K562 (cell line): Measurements from ENCODE around the gene DHODH.
"Not testable (repeated sequence)": the region's sequence is repeated elsewhere in the genome, so short reads cannot be mapped to it uniquely, and the experiment has no call there.

ENCODE experiments used
- CTCF ChIP-seq, 3 experiments: IDR thresholded peaks in 2 of 3; conservative IDR thresholded peaks in 1 of 3; 2 replicates each; pipeline ENCODE4 v1.5.1; 2011 to 2012; ENCODE audit warnings: low read length in 3 of 3, mild to moderate bottlenecking in 3 of 3, control low read depth in 2 of 3, improper control_type of control experiment in 1 of 3, inconsistent platforms in 1 of 3, low read depth in 1 of 3, mixed read lengths in 1 of 3, moderate library complexity in 1 of 3; ENCODE audit not compliant: insufficient read depth in 2 of 3
- ETV6 ChIP-seq, 3 experiments: fragments of 150-350 bp in 1 of 3; sonication (generic) in 1 of 3; formaldehyde crosslinking in 1 of 3; IDR thresholded peaks; 2 replicates each; pipeline versions ENCODE4 v1.6.1 to v1.8.0; 2014 to 2022; ENCODE audit warnings: borderline replicate concordance in 2 of 3, low read depth in 2 of 3, antibody characterized with exemption in 1 of 3, low read length in 1 of 3, mild to moderate bottlenecking in 1 of 3, missing genetic modification reagents in 1 of 3
- FOXA1 ChIP-seq: fragments of 450-650 bp; IDR thresholded peaks from 2 replicates; pipeline ENCODE4 v1.6.1; 2016; ENCODE audit warnings: mild to moderate bottlenecking, borderline replicate concordance
- MYNN ChIP-seq, 2 experiments: sonication (generic); formaldehyde crosslinking in 1 of 2; IDR thresholded peaks; 2 replicates each; pipeline versions ENCODE4 v1.5.0 to v1.6.1; 2016 to 2020; ENCODE audit warnings: antibody characterized with exemption in 1 of 2, missing genetic modification reagents in 1 of 2
- POLR2A ChIP-seq: fragments of 450-650 bp; conservative IDR thresholded peaks from 2 replicates; pipeline ENCODE4 v1.6.1; 2016
- POLR2AphosphoS2 ChIP-seq: IDR thresholded peaks from 2 replicates; pipeline ENCODE4 v1.6.1; 2012; ENCODE audit warnings: low read length, improper control_type of control experiment
- SRF ChIP-seq, 2 experiments: fragments of 250-450, 450-650 bp in 1 of 2; sonication (Bioruptor Pico) in 1 of 2; sonication (generic) in 1 of 2; formaldehyde crosslinking; IDR thresholded peaks; 2 replicates each; pipeline versions ENCODE4 v1.5.0 to v1.5.1; 2020 to 2022; ENCODE audit warnings: mild to moderate bottlenecking in 1 of 2, missing genetic modification reagents in 1 of 2
- TAF7 ChIP-seq: fragments of 450-650 bp; IDR thresholded peaks from 2 replicates; pipeline ENCODE4 v1.6.1; 2016; ENCODE audit warnings: missing genetic modification characterization, missing compliant biosample characterization
- TCFL5 ChIP-seq: fragments of 250-450 bp; sonication (Bioruptor Pico); conservative IDR thresholded peaks from 2 replicates; pipeline ENCODE4 v1.6.1; 2021; ENCODE audit warnings: mild to moderate bottlenecking, moderate library complexity, matching md5 sums
- ZNF121 ChIP-seq: sonication (generic); formaldehyde crosslinking; conservative IDR thresholded peaks from 2 replicates; pipeline ENCODE4 v1.8.0; 2022; ENCODE audit warnings: missing genetic modification reagents
- ZNF134 ChIP-seq: fragments of 250-450 bp; sonication (Bioruptor Pico); conservative IDR thresholded peaks from 2 replicates; pipeline ENCODE4 v1.4.0; 2020
- ZNF24 ChIP-seq: fragments of 450-650 bp; IDR thresholded peaks from 2 replicates; pipeline ENCODE4 v1.6.1; 2016
- ZSCAN32 ChIP-seq: fragments of 450-650 bp; formaldehyde crosslinking; IDR thresholded peaks from 2 replicates; pipeline ENCODE4 v1.4.0; 2020; ENCODE audit warnings: mild to moderate bottlenecking, moderate library complexity

- not testable (repeated sequence) for TF ChIP-seq POLR2A; ZNF134 (CRISPR knock-in tag); MYNN (IDR thresholded peaks at IDR 0.05); MYNN (CRISPR knock-in tag; IDR thresholded peaks at IDR 0.05); SRF (CRISPR knock-in tag; IDR thresholded peaks at IDR 0.05); TAF7 (tag); TCFL5 (CRISPR knock-in tag); ZNF24; ZSCAN32 (CRISPR knock-in tag); FOXA1; ETV6 (IDR thresholded peaks at IDR 0.05; ENCODE audit: borderline replicate concordance in 1 of 2, low read depth in 2 of 2, low read length in 1 of 2); ETV6 (CRISPR knock-in tag; IDR thresholded peaks at IDR 0.05; ENCODE audit: borderline replicate concordance); ZNF121 (CRISPR knock-in tag); POLR2AphosphoS2; CTCF (IDR thresholded peaks at IDR 0.05 in 2 of 3, conservative IDR thresholded peaks at IDR 0.05 in 1 of 3; ENCODE audit: insufficient read depth in 2 of 3, low read depth in 1 of 3, low read length in 3 of 3)
These were observed 500 bp upstream of the DHODH start for GRCh38 chr16:72008065-72008423.
